Activated CD8-positive, alpha-beta memory T cell treated with anti-CD3 and anti-CD28 coated beads, Interleukin-2, amount 50 U/mL, for 1 hour (primary cell): ENCODE data around the gene KIF21B.

Experiments
- DNase-seq: peaks from one replicate; pipeline ENCODE4 v3.0.0-alpha.2; 2020; ENCODE audit errors: extremely low read depth

KIF21B gene

GRCh38 chr1:201048521-201048920 is 25.0 kb upstream of the KIF21B start:
- DNase-seq: no peak

DNA sequence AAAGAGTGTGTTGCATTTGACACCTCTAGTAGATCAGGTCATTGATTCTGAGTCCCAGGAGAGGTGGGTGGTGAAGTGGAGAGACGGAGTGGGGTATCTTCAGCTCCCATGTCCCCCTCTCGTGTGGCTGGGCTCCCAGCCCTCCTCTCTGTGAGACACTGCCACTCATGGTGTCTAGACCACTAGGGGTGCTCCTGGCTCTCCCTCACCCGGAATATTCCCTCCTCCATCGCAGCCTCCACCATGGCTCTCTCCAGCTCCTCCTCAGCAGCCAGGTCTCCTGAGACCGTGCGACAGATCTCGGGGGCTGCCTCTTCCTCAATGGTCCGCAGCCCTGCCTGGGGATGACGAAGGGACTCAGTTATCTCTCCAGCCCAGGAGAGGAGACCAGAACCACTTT is 20.6 kb upstream of the KIF21B start:
- DNase-seq: no peak

- peak; percentile 45 for DNase-seq
Observed at GRCh38 chr1:201042779-201043461, 19.4 kb upstream of the KIF21B start.

- DNase-seq: no peak
Observed at GRCh38 chr1:201041011-201041410, 17.5 kb upstream of the KIF21B start.

- DNase-seq: no peak
Observed at GRCh38 chr1:201039876-201040275, 16.4 kb upstream of the KIF21B start.

GRCh38 chr1:201039418-201039817 is 15.9 kb upstream of the KIF21B start:
- DNase-seq: no peak

DNA sequence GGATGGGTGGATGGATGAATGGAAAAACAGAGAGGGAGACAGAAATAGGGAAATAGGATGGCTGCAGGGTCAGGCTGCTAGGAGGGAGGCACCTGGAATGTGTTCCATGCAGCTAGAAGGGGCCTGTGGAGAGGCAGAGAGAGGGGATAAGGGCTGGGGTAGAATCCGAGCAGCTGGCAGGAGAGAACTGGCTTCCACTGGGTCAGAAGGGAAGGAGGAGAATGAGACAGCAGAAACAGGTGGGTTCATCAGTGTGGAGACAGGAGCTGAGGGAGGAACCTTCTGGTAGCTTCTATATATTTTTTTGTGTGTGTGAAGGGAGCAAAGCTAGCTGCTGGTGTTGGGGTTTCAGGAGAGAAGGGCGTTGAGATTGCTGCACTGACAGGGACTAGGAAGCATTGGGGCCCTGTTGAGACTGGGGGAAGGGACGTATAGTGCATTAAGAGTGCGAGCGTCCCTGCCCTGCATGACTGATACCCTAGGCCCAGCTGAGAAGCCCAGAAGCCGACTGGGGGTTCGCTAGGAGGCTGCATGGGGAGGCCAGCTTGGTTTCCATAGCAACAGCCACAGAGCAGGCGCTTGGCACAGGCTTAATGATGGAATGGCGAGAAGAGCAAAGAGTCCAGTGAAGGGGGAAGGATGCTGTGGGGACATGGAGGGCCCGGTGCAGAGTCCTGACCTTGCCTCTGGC is 14.8 kb upstream of the KIF21B start:
- no peak for DNase-seq

DNA sequence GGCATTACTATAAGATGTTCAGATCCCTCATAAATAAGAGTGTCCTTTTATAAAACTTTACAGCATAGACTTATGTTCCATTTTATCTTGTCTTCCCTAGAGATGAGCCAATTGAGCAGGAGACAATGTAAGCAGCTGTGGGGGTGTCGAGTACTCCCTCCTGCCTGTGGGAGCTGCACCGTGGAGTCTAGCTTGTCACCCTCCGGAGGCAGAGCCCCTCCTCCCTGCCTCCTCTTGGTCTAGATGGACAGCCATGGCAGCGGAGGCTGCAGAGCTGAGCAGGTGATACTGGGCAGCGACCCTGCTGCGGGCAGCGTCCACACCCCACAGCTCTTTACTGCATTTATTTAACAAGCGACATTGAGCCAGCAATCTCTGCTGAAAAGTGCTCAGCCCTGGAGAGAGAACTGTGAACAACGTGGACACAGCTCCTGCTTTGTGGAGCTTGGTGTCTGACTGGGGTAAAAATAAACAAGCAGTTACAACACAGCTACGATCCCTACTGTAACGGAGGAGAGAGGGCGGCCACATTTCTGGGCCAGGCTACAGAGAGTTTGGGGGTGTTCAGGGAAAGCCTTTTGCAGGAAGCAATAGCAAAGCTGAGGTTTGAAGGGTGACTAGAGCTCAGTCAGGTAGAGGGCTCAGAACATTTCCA is 12.8 kb upstream of the KIF21B start:
- no peak for DNase-seq

GRCh38 chr1:201034671-201035070 is 11.2 kb upstream of the KIF21B start:
- DNase-seq: no peak

DNA sequence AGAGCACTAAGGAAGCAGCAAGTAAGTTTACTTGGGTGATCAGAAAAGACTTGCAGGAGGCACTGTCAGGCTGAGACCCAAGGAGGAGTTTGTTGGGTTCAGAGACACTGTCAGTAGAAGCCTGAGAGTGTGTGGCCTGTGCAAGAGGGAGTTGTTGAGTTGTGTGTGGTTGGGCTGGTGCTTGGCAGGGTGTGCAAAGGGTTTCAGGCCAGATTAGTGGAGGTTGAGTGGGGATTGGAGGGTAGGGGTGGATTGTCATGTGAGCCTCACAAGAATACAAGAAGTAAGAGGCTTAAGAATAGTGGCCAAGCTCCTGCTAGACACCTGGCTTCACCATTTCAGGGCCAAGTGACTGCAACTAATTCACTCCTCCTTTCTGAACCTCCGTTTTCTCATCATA is 8.9 kb upstream of the KIF21B start:
- no peak for DNase-seq

DNA sequence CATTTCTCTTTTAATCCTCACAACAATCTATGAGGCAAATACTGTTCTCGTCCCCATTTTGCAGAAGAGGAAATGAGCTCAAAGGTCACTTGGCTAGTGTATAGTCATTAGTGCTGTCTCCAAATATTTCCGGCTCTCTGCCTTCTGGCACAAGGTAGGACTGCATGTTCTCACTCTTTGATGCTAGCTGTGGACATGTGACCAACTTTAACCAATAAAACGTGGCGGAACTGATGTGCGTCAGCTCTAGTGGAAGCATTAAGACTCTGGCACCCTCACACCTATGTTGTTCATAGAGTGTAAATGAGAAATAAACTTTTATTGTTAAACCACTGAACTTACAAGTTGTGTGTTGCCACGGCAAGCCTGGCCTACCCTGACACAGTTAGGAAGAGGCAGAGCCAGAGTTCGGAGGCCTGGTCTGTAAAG is 5.0 kb upstream of the KIF21B start:
- DNase-seq: no peak

GRCh38 chr1:201026836-201027235 is 3.3 kb upstream of the KIF21B start:
- DNase-seq: no peak

- DNase-seq: no peak
Observed at GRCh38 chr1:201026234-201026633, 2.7 kb upstream of the KIF21B start.

GRCh38 chr1:201025571-201026002 is 2.1 kb upstream of the KIF21B start:
- no peak for DNase-seq

DNA sequence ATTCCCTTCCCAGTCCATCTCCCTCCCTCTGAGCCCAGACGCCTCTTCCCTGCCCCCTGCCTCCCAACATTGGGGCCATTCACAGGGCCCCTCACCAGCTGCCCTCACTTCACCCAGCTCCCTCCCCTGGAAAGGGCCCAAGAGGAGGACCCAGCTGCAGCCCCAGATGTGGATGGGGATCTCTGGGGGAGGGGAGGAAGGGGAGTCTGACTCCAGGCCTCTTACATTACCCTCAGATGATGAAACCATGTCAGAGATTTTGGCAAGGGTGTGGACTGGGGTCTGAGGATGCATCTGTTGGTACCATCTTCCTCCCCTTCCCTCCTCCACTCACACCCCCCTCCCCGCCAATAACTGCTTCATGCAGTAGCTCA is 1.1 kb upstream of the KIF21B start:
- no peak for DNase-seq

- DNase-seq: no peak
Observed at GRCh38 chr1:201023920-201024624, 558 bp upstream of the KIF21B start.

- no peak for DNase-seq
Observed at GRCh38 chr1:201022820-201023516, 546 bp downstream of the KIF21B start.

- no peak for DNase-seq
Observed at GRCh38 chr1:201022493-201022819, 1.1 kb downstream of the KIF21B start.

- DNase-seq: no peak
Observed at GRCh38 chr1:201021630-201022492, 1.7 kb downstream of the KIF21B start.

- no peak for DNase-seq
Observed at GRCh38 chr1:201020721-201021629, 2.5 kb downstream of the KIF21B start.
